HS-5 (cell line): ENCODE measurements around the gene RNF168.
"Not testable (repeated sequence)": the region's sequence is repeated elsewhere in the genome, so short reads cannot be mapped to it uniquely, and the experiment has no call there.

Experiments used
- DNase-seq: peaks from one replicate; pipeline ENCODE4 v3.0.0-alpha.2; 2012; ENCODE audit warnings: low read depth

RNF168 gene

GRCh38 chr3:196463804-196464203 lies 39.8 kb downstream of the RNF168 start:
- DNase-seq = no peak

DNA sequence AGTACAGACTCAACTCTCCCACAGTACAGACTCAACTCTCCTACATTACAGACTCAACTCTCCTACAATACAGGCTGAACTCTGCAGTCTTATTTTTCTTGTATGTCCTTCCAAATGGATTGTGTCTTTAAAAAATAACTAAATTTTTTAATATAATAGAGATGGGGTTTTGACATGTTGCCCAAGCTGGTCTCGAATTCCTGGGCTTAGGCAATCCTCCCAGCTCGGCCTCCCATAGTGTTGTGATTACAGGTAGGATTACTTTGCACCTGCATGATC lies 40.2 kb downstream of the RNF168 start:
- DNase-seq = no peak

GRCh38 chr3:196462680-196463477 lies 40.7 kb downstream of the RNF168 start:
- not testable (repeated sequence) for DNase-seq

GRCh38 chr3:196458063-196458462 lies 45.5 kb downstream of the RNF168 start:
- no peak for DNase-seq

DNA sequence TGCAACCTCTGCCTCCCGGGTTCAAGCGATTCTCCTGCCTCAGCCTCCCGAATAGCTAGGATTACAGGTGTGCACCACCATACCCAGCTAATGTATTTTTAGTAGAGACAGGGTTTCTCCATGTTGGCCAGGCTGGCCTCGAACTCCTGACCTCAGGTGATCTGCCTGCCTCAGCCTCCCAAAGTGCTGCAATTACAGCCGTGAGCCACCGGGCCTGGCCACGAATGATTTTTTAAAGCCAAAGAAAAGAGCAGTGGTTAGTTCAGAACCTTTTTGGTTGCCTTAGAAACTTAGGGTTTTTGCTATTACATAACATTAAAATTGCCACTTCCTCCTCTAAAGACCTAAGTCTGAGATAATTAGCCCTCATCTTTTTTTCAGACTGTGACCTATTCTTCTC lies 46.1 kb downstream of the RNF168 start:
- DNase-seq = not testable (repeated sequence)

DNA sequence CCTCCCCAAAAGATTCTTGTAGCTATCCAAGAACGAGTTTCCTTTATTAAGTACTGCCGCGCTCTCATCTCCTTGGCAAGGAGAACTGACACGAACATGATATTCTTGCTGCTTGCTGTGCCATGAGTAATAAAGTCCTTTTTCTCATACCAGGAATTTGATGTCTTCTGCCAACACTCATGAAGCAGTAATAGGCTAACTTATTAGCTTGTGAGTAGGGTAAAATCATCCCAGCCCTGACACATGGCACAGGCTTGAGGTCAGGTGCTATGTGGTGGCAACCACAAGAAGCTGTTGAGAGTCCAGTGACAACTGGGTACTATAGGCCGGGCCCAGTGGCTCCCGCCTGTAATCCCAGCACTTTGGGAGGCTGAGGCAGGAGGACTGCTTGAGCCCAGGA lies 48.6 kb downstream of the RNF168 start:
- DNase-seq = no peak

GRCh38 chr3:196445391-196445790 lies 58.2 kb downstream of the RNF168 start:
- not testable (repeated sequence) for DNase-seq

DNA sequence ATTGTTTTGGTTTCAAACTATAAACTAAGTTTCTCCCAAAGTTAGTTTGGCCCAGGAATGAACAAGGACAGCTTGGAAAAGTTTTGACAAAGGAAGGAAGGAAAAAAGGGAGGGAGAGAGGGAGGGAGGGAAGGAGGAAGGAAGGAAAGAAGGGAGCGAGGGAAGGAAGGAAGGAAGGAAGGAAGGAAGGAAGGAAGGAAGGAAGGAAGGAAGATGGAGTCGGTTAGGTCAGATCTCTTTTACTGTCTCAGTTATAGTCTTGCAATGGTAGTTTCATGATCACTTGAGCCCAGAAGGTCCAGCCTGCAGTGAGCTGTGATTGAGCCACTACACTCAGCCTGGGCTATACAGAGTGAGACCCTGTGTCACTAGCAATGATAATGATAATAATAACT lies 59.1 kb downstream of the RNF168 start:
- no peak for DNase-seq

- DNase-seq = no peak
Measured at GRCh38 chr3:196440696-196441095, 62.9 kb downstream of the RNF168 start.

GRCh38 chr3:196440041-196440537 lies 63.5 kb downstream of the RNF168 start:
- peak; percentile 69 for DNase-seq

- DNase-seq = peak; percentile 76
Measured at GRCh38 chr3:196432137-196432879, 71.3 kb downstream of the RNF168 start, which contains the start of gene UBXN7. Gene UBXN7, minus strand, starts transcription at chr3:196432427. Its CDS starts 28 bp downstream, at chr3:196432399.

DNA sequence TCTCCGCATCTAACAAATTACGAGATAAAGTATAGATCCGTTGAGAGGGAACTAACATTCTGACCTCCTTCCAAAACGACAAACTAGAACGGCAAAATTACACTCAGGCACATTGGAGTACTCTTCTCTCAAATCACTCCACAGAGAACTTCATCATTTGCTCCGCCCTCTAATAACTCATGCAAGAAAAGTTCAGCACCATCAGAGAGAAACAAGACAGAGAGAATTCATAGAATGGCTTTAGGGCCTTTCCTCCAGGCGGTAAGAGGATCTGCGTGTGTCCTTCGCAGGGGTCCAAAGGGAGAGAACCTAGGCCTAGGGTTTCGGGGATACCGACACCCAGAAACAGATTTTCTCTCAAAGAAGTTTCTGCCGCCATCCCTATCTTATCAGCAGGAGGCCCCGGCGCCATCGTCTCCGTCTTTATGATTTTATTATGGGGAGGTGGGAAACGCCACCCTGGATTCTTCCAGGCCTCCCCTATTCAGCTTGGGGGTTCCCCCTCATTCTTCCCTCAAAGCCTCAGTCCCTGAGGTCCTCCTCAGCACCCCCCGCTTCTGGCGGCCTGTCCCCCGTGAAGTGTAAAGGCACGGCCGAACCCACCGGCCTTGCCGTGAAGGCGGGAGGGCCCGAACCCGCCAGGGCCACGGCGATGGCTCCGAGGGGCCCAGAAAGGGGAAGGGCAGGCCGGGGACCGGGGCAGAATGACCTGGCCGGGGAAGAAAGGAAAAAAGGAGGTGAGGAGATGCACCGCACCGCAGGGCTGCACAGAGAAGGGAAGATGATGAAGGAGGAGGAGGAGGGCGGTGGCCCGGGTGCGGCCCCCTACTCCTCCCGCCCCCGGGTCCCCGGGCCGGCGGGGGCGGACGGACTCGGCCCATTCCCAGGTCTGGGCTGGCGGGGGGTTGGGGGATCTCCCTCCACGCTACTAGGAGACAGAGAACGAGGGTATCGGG lies 72.1 kb downstream of the RNF168 start:
- DNase-seq = peak; percentile 42

DNA sequence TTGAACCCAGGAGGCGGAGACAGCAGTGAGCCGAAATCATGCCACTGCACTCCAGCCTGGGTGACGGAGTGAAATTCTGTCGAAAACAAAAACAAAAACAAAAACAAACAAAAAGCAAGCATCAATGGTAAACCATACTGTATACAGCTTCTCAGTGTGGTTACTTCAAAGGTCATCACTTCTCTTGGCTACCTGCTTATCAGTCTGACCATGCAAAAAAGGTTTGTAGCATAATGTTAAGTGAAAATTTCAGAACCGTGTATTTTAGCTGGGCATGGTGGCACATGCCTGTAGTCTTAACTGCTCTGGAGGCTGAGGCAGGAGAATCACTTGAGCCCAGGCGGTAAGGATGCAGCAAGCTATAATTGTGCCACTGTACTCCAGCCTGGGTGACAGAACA lies 75.5 kb downstream of the RNF168 start:
- no peak for DNase-seq

GRCh38 chr3:196424421-196424820 lies 79.1 kb downstream of the RNF168 start:
- DNase-seq = not testable (repeated sequence)

- DNase-seq = no peak
Measured at GRCh38 chr3:196423044-196423781, 80.4 kb downstream of the RNF168 start.

DNA sequence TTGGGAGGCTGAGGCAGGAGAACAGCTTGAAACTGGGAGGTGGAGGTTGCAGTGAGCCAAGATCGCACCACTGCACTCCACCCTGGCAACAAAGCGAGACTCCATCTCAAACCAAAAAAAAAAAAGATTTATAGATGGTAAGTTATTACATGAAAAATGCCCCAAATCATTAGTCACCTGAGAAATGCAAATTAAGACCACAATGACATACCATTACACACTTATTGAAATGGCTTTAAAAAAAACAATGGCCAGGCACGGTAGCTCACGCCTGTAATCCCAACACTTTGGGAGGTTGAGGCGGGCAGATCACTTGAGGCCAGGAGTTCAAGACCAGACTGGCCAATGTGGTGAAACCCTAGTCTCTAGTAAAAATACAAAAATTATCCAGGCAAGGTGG lies 81.9 kb downstream of the RNF168 start:
- DNase-seq = not testable (repeated sequence)

DNA sequence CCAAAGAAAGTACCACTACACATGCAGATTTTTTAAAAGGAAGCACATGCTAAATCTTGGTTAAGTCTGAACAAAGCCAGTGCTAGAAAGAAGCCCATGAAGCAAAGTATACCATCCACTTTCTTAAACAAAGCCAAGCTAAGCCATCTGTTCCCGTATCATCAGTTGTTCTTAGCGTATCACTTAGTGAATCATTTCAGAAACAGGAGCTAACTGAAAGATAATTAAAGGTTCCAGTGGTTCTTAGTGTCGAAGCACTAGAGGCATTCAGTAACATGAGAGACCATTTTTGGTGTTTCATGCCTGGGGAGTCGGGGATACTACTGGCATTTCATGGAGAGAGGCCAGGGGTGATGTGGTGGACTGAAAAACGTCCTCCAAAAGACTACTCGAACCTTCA lies 84.2 kb downstream of the RNF168 start:
- no peak for DNase-seq
